ENCODE measurements around the gene C2orf69. TPM values are rescaled to one million over a fixed set of nuclear protein-coding genes. Genes with fewer than 3 reads are reported as not detected.

The C2orf69 gene
- total and polyA plus RNA-seq, 2 donors (not counting 1 experiment from before 2014, with no cell fraction given): 10.3 to 13.2 TPM

DNA sequence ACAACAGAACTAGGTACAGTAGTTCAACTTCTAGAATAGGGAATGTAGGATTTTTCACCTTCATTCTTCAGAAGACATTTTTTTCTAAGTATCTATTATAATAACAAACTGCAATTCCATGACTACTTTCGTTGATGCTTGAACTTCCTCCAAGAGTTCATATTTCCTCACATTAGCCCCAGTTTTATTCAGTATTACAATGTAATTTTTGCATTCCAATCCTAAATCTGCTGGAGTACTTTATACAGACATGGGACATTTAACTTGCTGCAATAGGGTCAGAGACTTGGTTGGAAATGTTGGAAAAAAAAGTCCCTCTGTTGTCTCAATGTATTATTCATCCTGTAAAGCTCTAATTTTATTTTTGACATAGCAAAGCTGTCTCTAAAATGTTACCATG is 40.5 kb upstream of the C2orf69 start:
- Histone ChIP-seq H3K36me3 (ENCODE audit: control insufficient read depth, insufficient read depth, low read length) (no peaks in the 10 kb centered on the region), H3K9me3 (ENCODE audit: control insufficient read depth, insufficient read depth, low read depth, low read length) (no peaks in the 10 kb centered on the region), H3K27me3 (ENCODE audit: control insufficient read depth, insufficient read depth, low read length) (no peaks in the 10 kb centered on the region), H3K4me2 (ENCODE audit: extremely low read depth, insufficient read depth, low read length) (no peak overlapping the region), H4K20me1 (ENCODE audit: control insufficient read depth, extremely low read depth, insufficient read depth, low read length) (no peaks in the 10 kb centered on the region), H3K4me1 (ENCODE audit: control insufficient read depth, extremely low read depth, insufficient read depth, low read length) (no peaks in the 10 kb centered on the region), H3K9ac (ENCODE audit: insufficient read depth, low read length) (no peak overlapping the region), H3K79me2 (ENCODE audit: control insufficient read depth, insufficient read depth, low read length) (no peaks in the 10 kb centered on the region), H3K27ac (ENCODE audit: insufficient read depth, low read length) (no peak overlapping the region), H2AFZ (ENCODE audit: low read length) (no peak overlapping the region), H3K4me3 (replicated peaks in 1 of 4; ENCODE audit: control extremely low read depth in 1 of 4, insufficient read depth in 1 of 4, low read depth in 3 of 4, low read length in 4 of 4) (no peak overlapping the region)
- no peak for DNase-seq (ENCODE audit: low read depth in 2 of 2)
- TF ChIP-seq, protein P1, sequence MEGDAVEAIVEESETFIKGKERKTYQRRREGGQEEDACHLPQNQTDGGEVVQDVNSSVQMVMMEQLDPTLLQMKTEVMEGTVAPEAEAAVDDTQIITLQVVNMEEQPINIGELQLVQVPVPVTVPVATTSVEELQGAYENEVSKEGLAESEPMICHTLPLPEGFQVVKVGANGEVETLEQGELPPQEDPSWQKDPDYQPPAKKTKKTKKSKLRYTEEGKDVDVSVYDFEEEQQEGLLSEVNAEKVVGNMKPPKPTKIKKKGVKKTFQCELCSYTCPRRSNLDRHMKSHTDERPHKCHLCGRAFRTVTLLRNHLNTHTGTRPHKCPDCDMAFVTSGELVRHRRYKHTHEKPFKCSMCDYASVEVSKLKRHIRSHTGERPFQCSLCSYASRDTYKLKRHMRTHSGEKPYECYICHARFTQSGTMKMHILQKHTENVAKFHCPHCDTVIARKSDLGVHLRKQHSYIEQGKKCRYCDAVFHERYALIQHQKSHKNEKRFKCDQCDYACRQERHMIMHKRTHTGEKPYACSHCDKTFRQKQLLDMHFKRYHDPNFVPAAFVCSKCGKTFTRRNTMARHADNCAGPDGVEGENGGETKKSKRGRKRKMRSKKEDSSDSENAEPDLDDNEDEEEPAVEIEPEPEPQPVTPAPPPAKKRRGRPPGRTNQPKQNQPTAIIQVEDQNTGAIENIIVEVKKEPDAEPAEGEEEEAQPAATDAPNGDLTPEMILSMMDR (conservative IDR thresholded peaks at IDR 0.05 in 1 of 2, IDR thresholded peaks at IDR 0.05 in 1 of 2; ENCODE audit: low read depth in 1 of 2, low read length in 2 of 2): no peak
- no peak for TF ChIP-seq EZH2 (IDR thresholded peaks at IDR 0.05; ENCODE audit: low read length, missing control alignments)

DNA sequence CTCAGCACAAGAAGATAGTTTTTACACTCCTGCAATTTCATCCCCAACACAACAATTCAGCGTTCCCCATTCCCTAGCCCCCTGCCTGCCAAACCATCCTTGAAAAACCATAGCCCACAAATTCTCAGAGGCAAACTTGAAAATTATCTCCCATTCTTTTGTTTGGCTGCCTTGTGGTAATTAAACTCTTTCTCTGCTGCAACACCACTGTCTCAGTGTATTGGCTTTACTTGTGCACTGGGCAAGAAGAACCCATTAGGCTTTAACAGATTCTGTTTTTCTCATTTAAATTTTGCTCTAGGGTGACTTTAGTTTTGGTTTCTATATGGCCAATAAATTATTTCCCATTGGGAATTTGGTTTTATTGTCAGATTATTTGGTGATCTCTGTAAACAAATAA is 36.9 kb upstream of the C2orf69 start:
- Histone ChIP-seq H3K4me3 (replicated peaks in 1 of 4; ENCODE audit: control extremely low read depth in 1 of 4, insufficient read depth in 1 of 4, low read depth in 3 of 4, low read length in 4 of 4) (no peak overlapping the region), H3K79me2 (ENCODE audit: control insufficient read depth, insufficient read depth, low read length) (no peaks in the 10 kb centered on the region), H3K9ac (ENCODE audit: insufficient read depth, low read length) (no peak overlapping the region), H3K27ac (ENCODE audit: insufficient read depth, low read length) (no peak overlapping the region), H2AFZ (ENCODE audit: low read length) (no peak overlapping the region), H4K20me1 (ENCODE audit: control insufficient read depth, extremely low read depth, insufficient read depth, low read length) (no peaks in the 10 kb centered on the region), H3K9me3 (ENCODE audit: control insufficient read depth, insufficient read depth, low read depth, low read length) (no peaks in the 10 kb centered on the region), H3K36me3 (ENCODE audit: control insufficient read depth, insufficient read depth, low read length) (no peaks in the 10 kb centered on the region), H3K27me3 (ENCODE audit: control insufficient read depth, insufficient read depth, low read length) (no peaks in the 10 kb centered on the region), H3K4me2 (ENCODE audit: extremely low read depth, insufficient read depth, low read length) (no peak overlapping the region), H3K4me1 (ENCODE audit: control insufficient read depth, extremely low read depth, insufficient read depth, low read length) (no peaks in the 10 kb centered on the region)
- no peak for DNase-seq (ENCODE audit: low read depth in 2 of 2)
- TF ChIP-seq, protein P1 (conservative IDR thresholded peaks at IDR 0.05 in 1 of 2, IDR thresholded peaks at IDR 0.05 in 1 of 2; ENCODE audit: low read depth in 1 of 2, low read length in 2 of 2): no peak
- no peak for TF ChIP-seq EZH2 (IDR thresholded peaks at IDR 0.05; ENCODE audit: low read length, missing control alignments)

DNA sequence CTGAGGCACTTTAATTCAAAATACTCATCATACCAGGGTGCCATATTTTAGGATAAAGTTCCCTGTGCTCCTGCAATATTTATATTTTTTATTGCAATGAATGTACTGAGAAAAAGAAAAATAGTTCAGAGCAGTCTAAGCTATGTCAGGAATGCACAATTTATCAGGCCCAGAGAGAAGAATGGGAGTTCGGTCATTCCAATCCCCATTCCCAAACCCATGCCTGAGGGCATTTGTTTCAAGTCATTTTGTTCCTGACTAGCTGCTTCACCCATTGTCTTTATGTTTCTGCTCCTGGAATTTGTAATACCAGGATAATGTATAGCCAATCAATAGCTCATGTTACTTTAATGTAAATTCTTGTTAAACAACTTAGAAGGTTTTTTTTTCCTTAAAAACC is 35.7 kb upstream of the C2orf69 start:
- Histone ChIP-seq H3K4me1 (ENCODE audit: control insufficient read depth, extremely low read depth, insufficient read depth, low read length) (no peaks in the 10 kb centered on the region), H3K4me3 (replicated peaks in 1 of 4; ENCODE audit: control extremely low read depth in 1 of 4, insufficient read depth in 1 of 4, low read depth in 3 of 4, low read length in 4 of 4) (no peak overlapping the region), H3K27me3 (ENCODE audit: control insufficient read depth, insufficient read depth, low read length) (no peaks in the 10 kb centered on the region), H3K9ac (ENCODE audit: insufficient read depth, low read length) (no peak overlapping the region), H3K9me3 (ENCODE audit: control insufficient read depth, insufficient read depth, low read depth, low read length) (no peaks in the 10 kb centered on the region), H4K20me1 (ENCODE audit: control insufficient read depth, extremely low read depth, insufficient read depth, low read length) (no peaks in the 10 kb centered on the region), H3K79me2 (ENCODE audit: control insufficient read depth, insufficient read depth, low read length) (no peaks in the 10 kb centered on the region), H3K36me3 (ENCODE audit: control insufficient read depth, insufficient read depth, low read length) (no peaks in the 10 kb centered on the region), H2AFZ (ENCODE audit: low read length) (no peak overlapping the region), H3K4me2 (ENCODE audit: extremely low read depth, insufficient read depth, low read length) (no peak overlapping the region), H3K27ac (ENCODE audit: insufficient read depth, low read length) (no peak overlapping the region)
- TF ChIP-seq, protein P1 (conservative IDR thresholded peaks at IDR 0.05 in 1 of 2, IDR thresholded peaks at IDR 0.05 in 1 of 2; ENCODE audit: low read depth in 1 of 2, low read length in 2 of 2): no peak
- no peak for TF ChIP-seq EZH2 (IDR thresholded peaks at IDR 0.05; ENCODE audit: low read length, missing control alignments)
- DNase-seq (ENCODE audit: low read depth in 2 of 2): peak in 1 of 2 donors; percentile 22
